DND-41 (cell line): ENCODE results near the gene RGPD4.

Source experiments
- ATAC-seq: fragments of 200-7000 bp; cut with Tn5 transposase; 3 replicates; pipeline ENCODE4 v1.9.1; 2021; ENCODE audit warnings: low read depth; ENCODE audit not compliant: insufficient read depth
- DNase-seq: peaks from one replicate; pipeline ENCODE4 v3.0.0-alpha.2; 2020
- H2AFZ ChIP-seq: 2 replicates; pipeline ENCODE4 v1.6.0; 2012; ENCODE audit warnings: low read depth, low read length
- H3K27ac ChIP-seq: 2 replicates; pipeline ENCODE4 v1.5.1; 2012; ENCODE audit warnings: low read length, inconsistent platforms
- H3K27me3 ChIP-seq: fragments of 200-600 bp; sonication (generic); 2 replicates; pipeline ENCODE4 v1.6.0; 2012; ENCODE audit warnings: low read length, mild to moderate bottlenecking, inconsistent platforms; ENCODE audit not compliant: insufficient read depth, poor library complexity
- H3K36me3 ChIP-seq: 2 replicates; pipeline ENCODE4 v1.5.1; 2012; ENCODE audit warnings: low read length, inconsistent platforms; ENCODE audit not compliant: insufficient read depth
- H3K4me1 ChIP-seq: 2 replicates; pipeline ENCODE4 v1.5.1; 2012; ENCODE audit warnings: mild to moderate bottlenecking, low read length; ENCODE audit not compliant: insufficient read depth
- H3K4me2 ChIP-seq: 2 replicates; pipeline ENCODE4 v1.6.0; 2012; ENCODE audit warnings: mild to moderate bottlenecking, moderate library complexity, low read length, inconsistent platforms; ENCODE audit not compliant: insufficient read depth
- H3K4me3 ChIP-seq, 2 experiments: fragments of 200-600 bp in 1 of 2; shearing (Covaris generic) in 1 of 2; 2 replicates each; pipeline ENCODE4 v1.5.1; 2012 to 2016; ENCODE audit warnings: inconsistent platforms in 2 of 2, low read length in 2 of 2, mild to moderate bottlenecking in 2 of 2, low read depth in 1 of 2, moderate library complexity in 1 of 2
- H3K79me2 ChIP-seq: 2 replicates; pipeline ENCODE4 v1.6.0; 2012; ENCODE audit warnings: low read length, inconsistent platforms; ENCODE audit not compliant: insufficient read depth
- H3K9ac ChIP-seq: 2 replicates; pipeline ENCODE4 v1.6.0; 2012; ENCODE audit warnings: low read depth, mild to moderate bottlenecking, inconsistent platforms, low read length, moderate library complexity
- H3K9me3 ChIP-seq: 2 replicates; pipeline ENCODE4 v1.5.1; 2012; ENCODE audit warnings: low read length, moderate library complexity, mild to moderate bottlenecking, inconsistent platforms; ENCODE audit not compliant: insufficient read depth, severe bottlenecking
- H4K20me1 ChIP-seq: 2 replicates; pipeline ENCODE4 v1.6.0; 2012; ENCODE audit warnings: low read length; ENCODE audit not compliant: insufficient read depth
- EZH2 ChIP-seq: IDR thresholded peaks from 3 replicates; pipeline ENCODE4 v1.6.1; 2012; ENCODE audit warnings: borderline replicate concordance, low read depth, mild to moderate bottlenecking, moderate library complexity, low read length, inconsistent platforms; ENCODE audit not compliant: severe bottlenecking
- TF ChIP-seq, protein P1 (sequence below): IDR thresholded peaks from 2 replicates; pipeline ENCODE4 v1.5.1; 2012; ENCODE audit warnings: borderline replicate concordance, low read length, moderate library complexity, mild to moderate bottlenecking; ENCODE audit not compliant: poor library complexity, severe bottlenecking; ENCODE audit errors: extremely low read depth

The RGPD4 gene

GRCh38 chr2:107807988-107808387 lies 18.7 kb upstream of the RGPD4 start:
- Histone ChIP-seq H4K20me1 (no peaks in the 10 kb centered on the region), H2AFZ (no peak overlapping the region), H3K27me3 (no peaks in the 10 kb centered on the region), H3K4me3 (no peak overlapping the region), H3K4me2 (no peak overlapping the region), H3K79me2 (no peaks in the 10 kb centered on the region), H3K9ac (no peak overlapping the region), H3K9me3 (no peaks in the 10 kb centered on the region), H3K4me1 (no peaks in the 10 kb centered on the region), H3K36me3 (no peaks in the 10 kb centered on the region), H3K27ac (no peak overlapping the region)
- ATAC-seq (no peak), DNase-seq (no peak)
- TF ChIP-seq EZH2 = no peak
- TF ChIP-seq, protein P1, sequence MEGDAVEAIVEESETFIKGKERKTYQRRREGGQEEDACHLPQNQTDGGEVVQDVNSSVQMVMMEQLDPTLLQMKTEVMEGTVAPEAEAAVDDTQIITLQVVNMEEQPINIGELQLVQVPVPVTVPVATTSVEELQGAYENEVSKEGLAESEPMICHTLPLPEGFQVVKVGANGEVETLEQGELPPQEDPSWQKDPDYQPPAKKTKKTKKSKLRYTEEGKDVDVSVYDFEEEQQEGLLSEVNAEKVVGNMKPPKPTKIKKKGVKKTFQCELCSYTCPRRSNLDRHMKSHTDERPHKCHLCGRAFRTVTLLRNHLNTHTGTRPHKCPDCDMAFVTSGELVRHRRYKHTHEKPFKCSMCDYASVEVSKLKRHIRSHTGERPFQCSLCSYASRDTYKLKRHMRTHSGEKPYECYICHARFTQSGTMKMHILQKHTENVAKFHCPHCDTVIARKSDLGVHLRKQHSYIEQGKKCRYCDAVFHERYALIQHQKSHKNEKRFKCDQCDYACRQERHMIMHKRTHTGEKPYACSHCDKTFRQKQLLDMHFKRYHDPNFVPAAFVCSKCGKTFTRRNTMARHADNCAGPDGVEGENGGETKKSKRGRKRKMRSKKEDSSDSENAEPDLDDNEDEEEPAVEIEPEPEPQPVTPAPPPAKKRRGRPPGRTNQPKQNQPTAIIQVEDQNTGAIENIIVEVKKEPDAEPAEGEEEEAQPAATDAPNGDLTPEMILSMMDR = no peak

- H3K4me3 ChIP-seq = no peak overlapping the region
- no peak for ATAC-seq
- no peaks in the 10 kb centered on the region for H3K4me1 ChIP-seq
- no peak overlapping the region for H2AFZ ChIP-seq
- no peak for TF ChIP-seq EZH2
- TF ChIP-seq, protein P1 = no peak
- H3K79me2 ChIP-seq = no peaks in the 10 kb centered on the region
- no peak for DNase-seq
- H3K27ac ChIP-seq = no peak overlapping the region
- no peaks in the 10 kb centered on the region for H3K36me3 ChIP-seq
- H4K20me1 ChIP-seq = no peaks in the 10 kb centered on the region
- H3K4me2 ChIP-seq = no peak overlapping the region
- H3K9me3 ChIP-seq = no peaks in the 10 kb centered on the region
- no peak overlapping the region for H3K9ac ChIP-seq
- no peaks in the 10 kb centered on the region for H3K27me3 ChIP-seq
Observed at GRCh38 chr2:107808959-107809358, 17.7 kb upstream of the RGPD4 start.

DNA sequence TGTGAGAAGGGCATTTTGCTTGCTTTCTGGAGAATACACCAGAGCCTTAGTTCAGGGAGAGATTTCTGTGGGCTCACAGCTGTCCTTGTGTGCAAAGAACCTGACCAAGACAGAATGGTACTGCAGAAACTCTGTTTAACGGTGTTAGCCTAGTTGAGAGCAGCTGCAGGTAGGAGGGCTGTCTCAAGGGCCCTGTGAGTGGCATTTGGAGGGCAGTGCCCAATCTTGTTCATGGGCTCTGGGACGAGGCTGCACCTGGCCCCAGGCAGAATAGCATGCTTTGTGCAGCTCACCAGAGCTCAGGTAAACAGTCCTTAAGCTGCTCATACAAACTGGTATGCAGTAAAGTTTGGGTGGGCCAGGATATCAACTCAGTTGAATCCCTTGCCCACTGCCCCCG lies 16.9 kb upstream of the RGPD4 start:
- Histone ChIP-seq H2AFZ (no peak overlapping the region), H3K27me3 (no peaks in the 10 kb centered on the region), H3K4me3 (no peak overlapping the region), H3K4me2 (no peak overlapping the region), H3K36me3 (no peaks in the 10 kb centered on the region), H3K27ac (no peak overlapping the region), H3K9me3 (no peaks in the 10 kb centered on the region), H3K79me2 (no peaks in the 10 kb centered on the region), H4K20me1 (no peaks in the 10 kb centered on the region), H3K4me1 (no peaks in the 10 kb centered on the region), H3K9ac (no peak overlapping the region)
- no peak for ATAC-seq
- no peak for DNase-seq
- TF ChIP-seq, protein P1 = no peak
- TF ChIP-seq EZH2 = no peak

DNA sequence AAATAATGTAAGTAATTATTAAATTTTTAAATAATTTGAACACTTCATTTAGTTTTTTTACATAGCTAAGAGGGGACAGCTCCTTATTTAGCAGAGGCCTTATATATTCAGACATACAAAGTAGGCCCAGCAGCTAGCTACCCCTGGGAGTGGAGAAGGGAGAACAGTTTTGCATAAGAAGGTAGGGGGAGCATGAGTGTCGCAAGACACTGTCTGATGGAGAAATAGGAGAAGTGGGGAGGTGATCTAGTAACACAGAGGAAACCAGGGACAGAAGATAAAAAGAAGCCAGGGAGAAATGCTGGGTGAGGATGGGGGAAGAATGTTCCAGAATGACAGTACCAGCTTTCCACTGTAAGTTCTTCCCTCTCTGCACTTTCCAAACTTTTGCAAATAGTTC lies 16.0 kb upstream of the RGPD4 start:
- Histone ChIP-seq H3K27ac (no peak overlapping the region), H3K4me1 (no peaks in the 10 kb centered on the region), H3K27me3 (no peaks in the 10 kb centered on the region), H3K4me3 (no peak overlapping the region), H3K9me3 (no peaks in the 10 kb centered on the region), H3K79me2 (no peaks in the 10 kb centered on the region), H2AFZ (no peak overlapping the region), H4K20me1 (no peaks in the 10 kb centered on the region), H3K36me3 (no peaks in the 10 kb centered on the region), H3K9ac (no peak overlapping the region), H3K4me2 (no peak overlapping the region)
- DNase-seq = no peak
- no peak for ATAC-seq
- TF ChIP-seq, protein P1 = no peak
- TF ChIP-seq EZH2 = no peak
